NB4 (cell line): ENCODE results near the gene PLXDC2.

ENCODE experiments used
- MYC ChIP-seq: IDR thresholded peaks from 2 replicates; pipeline ENCODE4 v1.6.1; 2011; ENCODE audit warnings: low read depth, low read length
- POLR2A ChIP-seq: IDR thresholded peaks from 2 replicates; pipeline ENCODE4 v1.6.1; 2011; ENCODE audit warnings: mild to moderate bottlenecking; ENCODE audit not compliant: insufficient read length; ENCODE audit errors: extremely low read depth
- TF ChIP-seq, protein P1 (sequence below): IDR thresholded peaks from one replicate; pipeline ENCODE4 v1.5.1; 2012; ENCODE audit warnings: low read depth, low read length
- TF ChIP-seq, protein P2 (sequence below): IDR thresholded peaks from 2 replicates; pipeline ENCODE4 v1.6.1; 2011; ENCODE audit warnings: low read depth, low read length

DNA sequence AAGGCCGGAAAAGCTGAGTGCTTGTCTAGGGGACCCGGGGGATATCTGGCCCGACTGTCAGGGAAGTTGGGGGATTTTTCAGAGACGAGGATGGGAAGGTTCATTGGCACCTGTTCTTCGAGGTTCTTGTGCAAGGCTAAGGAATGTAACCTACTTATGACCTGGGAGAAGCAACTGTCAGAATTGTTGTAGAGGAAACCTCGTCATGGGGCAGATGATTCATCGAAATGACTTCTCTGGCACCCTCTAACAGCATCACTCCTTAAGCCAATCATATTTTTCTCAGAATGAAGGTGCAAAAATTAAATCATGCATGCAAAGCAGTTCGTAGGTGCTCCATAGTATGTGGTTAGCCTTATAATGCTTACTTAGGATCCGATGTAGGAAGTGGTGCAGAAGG, 58.6 kb downstream of the PLXDC2 start:
- TF ChIP-seq, protein P1, sequence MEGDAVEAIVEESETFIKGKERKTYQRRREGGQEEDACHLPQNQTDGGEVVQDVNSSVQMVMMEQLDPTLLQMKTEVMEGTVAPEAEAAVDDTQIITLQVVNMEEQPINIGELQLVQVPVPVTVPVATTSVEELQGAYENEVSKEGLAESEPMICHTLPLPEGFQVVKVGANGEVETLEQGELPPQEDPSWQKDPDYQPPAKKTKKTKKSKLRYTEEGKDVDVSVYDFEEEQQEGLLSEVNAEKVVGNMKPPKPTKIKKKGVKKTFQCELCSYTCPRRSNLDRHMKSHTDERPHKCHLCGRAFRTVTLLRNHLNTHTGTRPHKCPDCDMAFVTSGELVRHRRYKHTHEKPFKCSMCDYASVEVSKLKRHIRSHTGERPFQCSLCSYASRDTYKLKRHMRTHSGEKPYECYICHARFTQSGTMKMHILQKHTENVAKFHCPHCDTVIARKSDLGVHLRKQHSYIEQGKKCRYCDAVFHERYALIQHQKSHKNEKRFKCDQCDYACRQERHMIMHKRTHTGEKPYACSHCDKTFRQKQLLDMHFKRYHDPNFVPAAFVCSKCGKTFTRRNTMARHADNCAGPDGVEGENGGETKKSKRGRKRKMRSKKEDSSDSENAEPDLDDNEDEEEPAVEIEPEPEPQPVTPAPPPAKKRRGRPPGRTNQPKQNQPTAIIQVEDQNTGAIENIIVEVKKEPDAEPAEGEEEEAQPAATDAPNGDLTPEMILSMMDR = no peak
- TF ChIP-seq POLR2A = no peak
- TF ChIP-seq, protein P2, sequence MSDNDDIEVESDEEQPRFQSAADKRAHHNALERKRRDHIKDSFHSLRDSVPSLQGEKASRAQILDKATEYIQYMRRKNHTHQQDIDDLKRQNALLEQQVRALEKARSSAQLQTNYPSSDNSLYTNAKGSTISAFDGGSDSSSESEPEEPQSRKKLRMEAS = no peak
- TF ChIP-seq MYC = no peak
